SU-DHL-6 (cell line): Measurements from ENCODE around the gene GSTM5.

Experiments used
- H2AFZ ChIP-seq: fragments of 200-600 bp; sonication (generic); 2 replicates; pipeline ENCODE4 v1.6.1; 2014; ENCODE audit warnings: low read depth, mild to moderate bottlenecking, moderate library complexity, mixed read lengths, antibody characterized with exemption, low read length; ENCODE audit not compliant: severe bottlenecking
- H3F3A ChIP-seq: fragments of 200-600 bp; shearing (Covaris generic); 2 replicates; pipeline ENCODE4 v1.6.0; 2016; ENCODE audit warnings: antibody characterized with exemption, mild to moderate bottlenecking; ENCODE audit not compliant: insufficient read depth
- H3K27ac ChIP-seq: fragments of 200-600 bp; sonication (generic); 2 replicates; pipeline ENCODE4 v1.5.1; 2016; ENCODE audit warnings: low read depth, mild to moderate bottlenecking, low read length, moderate library complexity, mixed read lengths
- H3K27me3 ChIP-seq: fragments of 200-600 bp; sonication (generic), shearing (Covaris generic); 2 replicates; pipeline ENCODE4 v1.6.0; 2014; ENCODE audit warnings: mild to moderate bottlenecking, low read length
- H3K36me3 ChIP-seq: fragments of 200-600 bp; sonication (generic); 2 replicates; pipeline ENCODE4 v1.6.1; 2014; ENCODE audit warnings: mild to moderate bottlenecking, low read length, mixed read lengths
- H3K4me2 ChIP-seq: fragments of 300-600, 200-600 bp; shearing (Covaris generic), sonication (generic); 2 replicates; pipeline ENCODE4 v1.6.0; 2014; ENCODE audit warnings: low read length, low read depth, mild to moderate bottlenecking; ENCODE audit not compliant: poor library complexity, severe bottlenecking
- H3K4me3 ChIP-seq: fragments of 200-600 bp; sonication (generic); 2 replicates; pipeline ENCODE4 v1.5.1; 2014; ENCODE audit warnings: antibody characterized with exemption, low read length, mild to moderate bottlenecking, mixed read lengths; ENCODE audit not compliant: insufficient read depth, poor library complexity, severe bottlenecking
- H3K79me2 ChIP-seq: fragments of 200-600 bp; sonication (generic); 2 replicates; pipeline ENCODE4 v1.6.1; 2014; ENCODE audit warnings: mild to moderate bottlenecking, low read length, moderate library complexity; ENCODE audit not compliant: insufficient read depth
- H3K9ac ChIP-seq: fragments of 200-600 bp; sonication (generic); 2 replicates; pipeline ENCODE4 v1.7.0; 2014; ENCODE audit warnings: mild to moderate bottlenecking, low read length
- H3K9me2 ChIP-seq: fragments of 200-600 bp; sonication (generic); replicated peaks from 2 replicates; pipeline ENCODE4 v1.6.1; 2014; ENCODE audit warnings: low read length; ENCODE audit not compliant: insufficient read depth
- H3K9me3 ChIP-seq: fragments of 200-600 bp; sonication (generic); 2 replicates; pipeline ENCODE4 v1.6.1; 2014; ENCODE audit warnings: low read length, mixed read lengths; ENCODE audit not compliant: insufficient read depth
- H4K20me1 ChIP-seq: fragments of 200-600 bp; sonication (generic); 2 replicates; pipeline ENCODE4 v1.6.1; 2014; ENCODE audit warnings: low read depth, mild to moderate bottlenecking, antibody characterized with exemption, low read length, moderate library complexity, mixed read lengths
- CTCF ChIP-seq: fragments of 200-600 bp; sonication (generic); IDR thresholded peaks from one replicate; pipeline ENCODE4 v1.5.1; 2017; ENCODE audit warnings: antibody characterized with exemption, mild to moderate bottlenecking, low read length, moderate library complexity; ENCODE audit not compliant: insufficient read depth, poor library complexity, severe bottlenecking
- EZH2phosphoT487 ChIP-seq: fragments of 200-600 bp; sonication (generic), shearing (Covaris generic); conservative IDR thresholded peaks from 2 replicates; pipeline ENCODE4 v1.6.1; 2018; ENCODE audit warnings: mild to moderate bottlenecking, antibody characterized with exemption, low read length, moderate library complexity, mixed read lengths

GSTM5 gene

GRCh38 chr1:109761227-109762038 is 49.4 kb downstream of the GSTM5 start:
- H3K27me3 ChIP-seq, result no peaks in the 10 kb centered on the region
- no peak overlapping the region for H2AFZ ChIP-seq
- H3K79me2 ChIP-seq, result no peaks in the 10 kb centered on the region
- no peak overlapping the region for H3K9ac ChIP-seq
- H3K9me3 ChIP-seq, result no peaks in the 10 kb centered on the region
- no peak for TF ChIP-seq EZH2phosphoT487
- TF ChIP-seq CTCF, result no peak
- no peaks in the 10 kb centered on the region for H3K9me2 ChIP-seq
- H4K20me1 ChIP-seq, result no peaks in the 10 kb centered on the region
- no peak overlapping the region for H3K4me2 ChIP-seq
- H3K4me3 ChIP-seq, result no peak overlapping the region
- no peaks in the 10 kb centered on the region for H3K36me3 ChIP-seq
- no peak overlapping the region for H3K27ac ChIP-seq
- H3F3A ChIP-seq, result no peaks in the 10 kb centered on the region

DNA sequence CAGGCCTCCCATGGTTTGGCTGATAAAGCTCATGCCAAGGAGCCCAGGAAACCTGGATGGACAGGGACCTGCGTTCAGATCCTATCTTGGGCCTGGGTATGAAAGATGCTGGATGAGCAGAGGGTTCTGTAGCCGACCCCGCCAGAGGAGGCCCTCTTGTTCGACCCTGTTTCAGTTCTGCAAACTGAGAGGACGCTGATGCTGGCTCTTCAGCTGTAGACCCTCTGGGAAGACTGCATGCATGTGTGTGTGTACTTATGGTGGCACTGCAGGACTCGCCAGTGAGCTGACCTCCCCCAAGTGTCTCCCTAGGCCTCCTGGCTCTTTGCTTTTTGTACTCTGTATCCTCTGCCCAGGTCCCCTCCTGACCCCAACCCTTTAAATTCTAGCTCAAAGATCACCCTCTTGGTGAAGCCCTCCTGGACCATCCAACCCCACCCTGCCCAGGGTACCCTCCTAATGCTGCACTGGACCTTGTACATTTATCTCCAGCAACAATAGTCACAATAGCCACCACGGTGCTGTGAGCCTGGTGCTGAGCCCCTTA is 50.1 kb downstream of the GSTM5 start:
- Histone ChIP-seq H3K27me3 (no peaks in the 10 kb centered on the region), H3K4me2 (no peak overlapping the region), H3F3A (no peaks in the 10 kb centered on the region), H3K9me3 (no peaks in the 10 kb centered on the region), H3K9me2 (no peaks in the 10 kb centered on the region), H2AFZ (no peak overlapping the region), H3K36me3 (no peaks in the 10 kb centered on the region), H3K79me2 (no peaks in the 10 kb centered on the region), H3K27ac (no peak overlapping the region), H4K20me1 (no peaks in the 10 kb centered on the region), H3K9ac (no peak overlapping the region), H3K4me3 (no peak overlapping the region)
- no peak for TF ChIP-seq EZH2phosphoT487
- TF ChIP-seq CTCF, result no peak

GRCh38 chr1:109762821-109763645 is 51.0 kb downstream of the GSTM5 start:
- Histone ChIP-seq H3K9ac (no peak overlapping the region), H2AFZ (no peak overlapping the region), H3K4me2 (no peak overlapping the region)

More at GRCh38 chr1:109762821-109763645, 51.0 kb downstream of the GSTM5 start:
- no peaks in the 10 kb centered on the region for H3K36me3 ChIP-seq
- TF ChIP-seq CTCF (no peak), EZH2phosphoT487 (no peak)
- no peak overlapping the region for H3K4me3 ChIP-seq
- H4K20me1 ChIP-seq, result no peaks in the 10 kb centered on the region
- no peak overlapping the region for H3K27ac ChIP-seq
- no peaks in the 10 kb centered on the region for H3K9me2 ChIP-seq
- H3F3A ChIP-seq, result no peaks in the 10 kb centered on the region
- no peaks in the 10 kb centered on the region for H3K9me3 ChIP-seq
- H3K27me3 ChIP-seq, result no peaks in the 10 kb centered on the region
- H3K79me2 ChIP-seq, result no peaks in the 10 kb centered on the region
